ENCODE results near the gene ACACA.

The ACACA gene

GRCh38 chr17:37191219-37191618, 215.4 kb downstream of the ACACA start:
- H3K4me3 ChIP-seq (replicated peaks; ENCODE audit: low read depth, low read length), result no peak overlapping the region
- TF ChIP-seq CTCF (IDR thresholded peaks at IDR 0.05; ENCODE audit: low read depth, low read length, missing control alignments), result no peak
- DNase-seq (ENCODE audit: extremely low read depth, low read depth), result no peak

GRCh38 chr17:37190493-37190892, 216.1 kb downstream of the ACACA start:
- no peak for TF ChIP-seq CTCF (IDR thresholded peaks at IDR 0.05; ENCODE audit: low read depth, low read length, missing control alignments)
- H3K4me3 ChIP-seq (replicated peaks; ENCODE audit: low read depth, low read length), result no peak overlapping the region
- no peak for DNase-seq (ENCODE audit: extremely low read depth, low read depth)

GRCh38 chr17:37188157-37188556, 218.5 kb downstream of the ACACA start:
- H3K4me3 ChIP-seq (replicated peaks; ENCODE audit: low read depth, low read length), result no peak overlapping the region
- no peak for DNase-seq (ENCODE audit: extremely low read depth, low read depth)
- no peak for TF ChIP-seq CTCF (IDR thresholded peaks at IDR 0.05; ENCODE audit: low read depth, low read length, missing control alignments)

- no peak for DNase-seq (ENCODE audit: extremely low read depth, low read depth)
- H3K4me3 ChIP-seq (replicated peaks; ENCODE audit: low read depth, low read length), result no peak overlapping the region
- no peak for TF ChIP-seq CTCF (IDR thresholded peaks at IDR 0.05; ENCODE audit: low read depth, low read length, missing control alignments)
Observed at GRCh38 chr17:37187262-37187661, 219.4 kb downstream of the ACACA start.

- no peak overlapping the region for H3K4me3 ChIP-seq (replicated peaks; ENCODE audit: low read depth, low read length)
- DNase-seq (ENCODE audit: extremely low read depth, low read depth), result no peak
- TF ChIP-seq CTCF (IDR thresholded peaks at IDR 0.05; ENCODE audit: low read depth, low read length, missing control alignments), result no peak
Observed at GRCh38 chr17:37182786-37183465, 223.7 kb downstream of the ACACA start.

GRCh38 chr17:37180376-37180775, 226.3 kb downstream of the ACACA start:
- no peak for TF ChIP-seq CTCF (IDR thresholded peaks at IDR 0.05; ENCODE audit: low read depth, low read length, missing control alignments)
- no peak for DNase-seq (ENCODE audit: extremely low read depth, low read depth)
- H3K4me3 ChIP-seq (replicated peaks; ENCODE audit: low read depth, low read length), result no peak overlapping the region

GRCh38 chr17:37179893-37180292, 226.7 kb downstream of the ACACA start:
- no peak overlapping the region for H3K4me3 ChIP-seq (replicated peaks; ENCODE audit: low read depth, low read length)
- TF ChIP-seq CTCF (IDR thresholded peaks at IDR 0.05; ENCODE audit: low read depth, low read length, missing control alignments), result no peak
- DNase-seq (ENCODE audit: extremely low read depth, low read depth), result peak; percentile 26
